T-helper 1 cell treated with Interleukin-12 subunit alpha and Interleukin-12 subunit beta and Interleukin-4 antibody, amounts not matched to agents 30 μg/mL and 1 μg/mL, for 36 hours (primary cell): ENCODE results near the gene PTPRU.

Experiments
- H3K27ac Mint-ChIP-seq: one replicate; pipeline ENCODE4 v1.8.0; 2021; ENCODE audit warnings: mild to moderate bottlenecking, mixed read lengths
- H3K27me3 Mint-ChIP-seq: one replicate; pipeline ENCODE4 v1.8.0; 2021; ENCODE audit warnings: low read depth, mixed read lengths
- H3K36me3 Mint-ChIP-seq: one replicate; pipeline ENCODE4 v1.8.0; 2021; ENCODE audit warnings: low read depth, mixed read lengths
- H3K4me1 Mint-ChIP-seq: one replicate; pipeline ENCODE4 v1.8.0; 2021; ENCODE audit warnings: low read depth, mixed read lengths
- H3K4me3 Mint-ChIP-seq: one replicate; pipeline ENCODE4 v1.8.0; 2021; ENCODE audit warnings: mild to moderate bottlenecking, moderate library complexity, mixed read lengths
- H3K9me3 Mint-ChIP-seq: one replicate; pipeline ENCODE4 v1.8.0; 2021; ENCODE audit warnings: mixed read lengths

PTPRU gene

DNA sequence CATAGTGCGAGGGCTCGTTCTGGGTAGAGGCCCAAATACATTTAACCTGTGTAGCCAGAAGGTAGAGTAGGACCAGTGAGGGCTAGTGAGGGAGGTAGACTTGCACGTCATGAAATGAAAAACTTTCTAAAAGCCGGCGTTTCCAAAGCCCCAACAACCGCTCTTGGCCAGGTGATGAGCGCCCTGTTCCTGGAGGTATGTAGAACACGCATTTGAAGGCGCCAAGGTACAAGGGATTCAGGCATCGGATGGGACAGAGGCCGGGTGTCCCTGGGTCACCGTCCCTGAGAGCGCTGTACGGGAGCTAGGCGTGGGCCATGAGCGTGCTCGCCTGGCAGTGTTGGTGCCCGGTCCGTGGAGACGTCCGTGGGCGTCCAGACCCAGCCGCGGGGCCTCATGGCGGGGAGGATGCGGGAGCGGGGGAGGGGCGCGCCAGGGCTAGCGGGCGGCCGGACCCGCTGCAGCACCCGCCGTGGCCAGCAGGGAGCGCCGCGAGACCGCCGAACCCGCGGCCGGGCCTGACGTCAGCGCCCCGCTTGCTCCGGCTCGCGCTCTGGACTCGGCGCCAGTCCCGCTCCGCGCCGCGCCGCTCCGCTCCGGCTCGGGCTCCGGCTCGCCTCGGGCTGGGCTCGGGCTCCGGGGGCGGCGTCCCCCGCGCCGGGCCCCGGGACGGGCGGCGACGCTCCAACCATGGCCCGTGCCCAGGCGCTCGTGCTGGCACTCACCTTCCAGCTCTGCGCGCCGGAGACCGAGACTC is at the start of gene PTPRU:
TSS of gene PTPRU (plus strand) at position 568 of the 757 bp plus-strand sequence. CDS start at position 691, 123 bp downstream.
- Mint-ChIP-seq H3K9me3 (no peaks in the 10 kb centered on the region), H3K27me3 (peaks cover 69% of the 10 kb centered on the region), H3K27ac (peak within 1 kb of the TSS; percentile 64), H3K4me1 (peaks cover 18% of the 10 kb centered on the region), H3K4me3 (peak within 1 kb of the TSS; percentile 84), H3K36me3 (peaks cover 8% of the 10 kb centered on the region)

DNA sequence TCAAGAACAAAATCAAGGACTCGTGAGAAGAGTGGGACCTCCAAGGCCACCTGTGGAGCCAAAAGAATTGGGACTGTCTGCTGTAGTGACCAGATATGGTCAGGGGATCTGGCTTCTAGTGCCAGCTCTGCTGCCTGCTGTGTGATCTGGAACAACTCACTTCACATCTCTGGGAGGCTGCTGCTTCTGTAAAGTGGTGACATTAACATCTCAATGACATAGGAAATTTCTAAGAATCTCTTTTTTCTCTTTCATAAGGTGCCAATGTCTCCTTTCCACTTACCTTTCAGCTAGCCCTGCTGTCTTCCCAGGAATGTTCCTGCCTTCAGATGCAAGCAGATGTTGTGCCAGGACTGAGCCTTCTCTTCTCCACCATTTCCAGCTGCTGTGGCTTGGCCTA is 49.6 kb upstream of the PTPRU start:
- Mint-ChIP-seq H3K36me3 (no peaks in the 10 kb centered on the region), H3K4me3 (no peak overlapping the region), H3K4me1 (peaks cover 13% of the 10 kb centered on the region), H3K27ac (no peak overlapping the region), H3K27me3 (no peaks in the 10 kb centered on the region), H3K9me3 (no peaks in the 10 kb centered on the region)

DNA sequence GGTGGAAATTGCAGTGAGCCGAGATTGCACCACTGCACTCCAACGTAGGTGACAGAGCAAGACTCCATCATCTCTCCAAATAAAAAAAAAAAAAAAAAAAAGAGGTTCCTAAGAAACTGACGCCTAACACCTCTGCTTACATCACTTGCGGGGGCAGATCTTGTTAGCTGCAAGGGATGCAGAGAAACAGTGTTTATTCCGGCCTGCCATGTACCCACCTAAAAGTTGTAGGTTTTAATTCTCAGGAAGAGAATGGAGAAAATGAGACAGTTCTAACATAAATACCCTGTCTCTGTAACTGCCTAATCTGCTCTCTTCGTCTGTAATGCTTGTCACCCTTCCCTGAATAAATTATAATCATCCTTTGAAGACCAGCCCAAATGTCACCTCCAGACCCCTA is 45.6 kb upstream of the PTPRU start:
- H3K4me1 Mint-ChIP-seq, result no peaks in the 10 kb centered on the region
- no peaks in the 10 kb centered on the region for H3K27me3 Mint-ChIP-seq
- H3K4me3 Mint-ChIP-seq, result no peak overlapping the region
- no peaks in the 10 kb centered on the region for H3K9me3 Mint-ChIP-seq
- H3K27ac Mint-ChIP-seq, result no peak overlapping the region
- peaks cover 1% of the 10 kb centered on the region for H3K36me3 Mint-ChIP-seq

DNA sequence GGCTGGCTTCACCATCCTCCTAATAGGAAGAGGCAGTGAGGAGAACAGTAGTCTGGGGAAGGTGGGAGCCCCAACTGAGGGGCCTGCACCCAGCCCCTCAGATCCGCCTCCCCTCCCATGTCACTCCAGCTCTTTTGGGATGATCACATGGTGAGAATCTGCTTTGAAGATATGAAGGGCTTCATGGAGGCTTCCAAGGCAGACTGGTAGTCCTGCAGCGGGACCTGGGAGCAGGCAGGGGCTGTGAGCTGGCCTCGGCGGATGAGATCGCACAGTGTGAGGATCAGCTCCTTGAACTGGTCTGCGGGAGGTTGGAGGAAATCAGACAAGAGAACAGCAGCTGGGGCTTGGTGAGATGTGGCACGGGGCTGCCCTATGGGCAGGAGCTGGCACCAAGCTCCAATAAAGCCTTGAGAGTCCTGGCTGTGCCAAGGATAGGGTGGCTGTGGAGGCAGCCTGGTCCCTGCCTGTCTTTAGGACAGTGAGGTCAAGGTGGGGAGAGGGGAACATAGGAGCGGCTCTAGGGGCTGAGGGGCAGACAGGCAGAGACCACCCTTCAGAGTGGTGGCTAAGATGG is 42.4 kb upstream of the PTPRU start:
- Mint-ChIP-seq H3K27me3 (no peaks in the 10 kb centered on the region), H3K27ac (peak overlapping the region; percentile 23), H3K9me3 (no peaks in the 10 kb centered on the region), H3K4me1 (peaks cover 5% of the 10 kb centered on the region), H3K36me3 (peaks cover 1% of the 10 kb centered on the region), H3K4me3 (no peak overlapping the region)

- no peaks in the 10 kb centered on the region for H3K27me3 Mint-ChIP-seq
- no peak overlapping the region for H3K27ac Mint-ChIP-seq
- peaks cover 1% of the 10 kb centered on the region for H3K36me3 Mint-ChIP-seq
- peaks cover 5% of the 10 kb centered on the region for H3K4me1 Mint-ChIP-seq
- no peak overlapping the region for H3K4me3 Mint-ChIP-seq
- no peaks in the 10 kb centered on the region for H3K9me3 Mint-ChIP-seq
Measured at GRCh38 chr1:29195881-29196291, 40.4 kb upstream of the PTPRU start.

DNA sequence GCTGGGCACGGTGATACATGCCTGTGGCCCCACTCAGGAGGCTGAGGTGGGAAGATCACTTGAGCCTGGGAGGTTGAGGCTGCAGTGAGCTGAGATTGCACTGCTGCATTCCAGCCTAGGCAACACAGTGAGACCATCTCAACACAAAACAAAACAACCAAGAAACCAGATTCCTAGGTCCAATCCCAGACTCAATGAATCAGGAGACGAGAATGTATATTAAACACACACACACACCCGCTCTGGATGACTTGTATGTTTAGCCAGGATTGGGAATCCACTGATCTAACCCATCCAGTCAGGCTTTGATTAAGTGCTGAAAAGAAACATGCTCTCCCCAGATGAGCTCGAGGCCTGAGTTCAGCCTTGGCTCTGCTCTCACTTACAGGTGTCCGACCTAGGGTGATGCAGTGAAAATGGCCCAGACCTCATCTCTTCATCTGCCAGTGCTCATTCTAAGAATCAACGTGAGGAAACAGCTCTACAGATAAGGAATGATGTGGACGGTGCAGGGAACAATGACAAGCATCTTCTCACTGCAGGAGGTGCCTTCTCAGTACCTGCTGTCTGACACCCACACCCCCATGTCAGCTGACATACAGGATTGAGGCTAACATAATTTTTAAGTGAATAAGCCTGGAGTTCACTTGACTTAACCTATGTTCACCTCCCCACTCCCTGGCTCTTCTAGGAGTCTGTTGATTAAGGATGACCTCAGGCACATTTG is 39.3 kb upstream of the PTPRU start:
- peaks cover 6% of the 10 kb centered on the region for H3K36me3 Mint-ChIP-seq
- no peak overlapping the region for H3K27ac Mint-ChIP-seq

GRCh38 chr1:29197590-29197924 is 38.8 kb upstream of the PTPRU start:
- no peaks in the 10 kb centered on the region for H3K27me3 Mint-ChIP-seq

More for the DNA sequence above, 39.3 kb upstream of the PTPRU start:
- no peaks in the 10 kb centered on the region for H3K9me3 Mint-ChIP-seq
- H3K4me3 Mint-ChIP-seq, result no peak overlapping the region
- H3K27me3 Mint-ChIP-seq, result no peaks in the 10 kb centered on the region
- peaks cover 7% of the 10 kb centered on the region for H3K4me1 Mint-ChIP-seq

GRCh38 chr1:29197993-29198392 is 38.3 kb upstream of the PTPRU start:
- no peak overlapping the region for H3K27ac Mint-ChIP-seq

More at GRCh38 chr1:29197590-29197924, 38.8 kb upstream of the PTPRU start:
- peaks cover 6% of the 10 kb centered on the region for H3K36me3 Mint-ChIP-seq
- H3K4me1 Mint-ChIP-seq, result peaks cover 9% of the 10 kb centered on the region
- H3K27ac Mint-ChIP-seq, result no peak overlapping the region
- H3K9me3 Mint-ChIP-seq, result no peaks in the 10 kb centered on the region
- H3K4me3 Mint-ChIP-seq, result no peak overlapping the region

GRCh38 chr1:29200906-29201594 is 35.3 kb upstream of the PTPRU start:
- Mint-ChIP-seq H3K9me3 (no peaks in the 10 kb centered on the region), H3K36me3 (peaks cover 5% of the 10 kb centered on the region), H3K4me3 (no peak overlapping the region), H3K27me3 (no peaks in the 10 kb centered on the region), H3K4me1 (peaks cover 13% of the 10 kb centered on the region), H3K27ac (no peak overlapping the region)

More at GRCh38 chr1:29197993-29198392, 38.3 kb upstream of the PTPRU start:
- no peak overlapping the region for H3K4me3 Mint-ChIP-seq
- H3K36me3 Mint-ChIP-seq, result peaks cover 6% of the 10 kb centered on the region
- H3K9me3 Mint-ChIP-seq, result no peaks in the 10 kb centered on the region
- H3K27me3 Mint-ChIP-seq, result no peaks in the 10 kb centered on the region
- H3K4me1 Mint-ChIP-seq, result peaks cover 12% of the 10 kb centered on the region

GRCh38 chr1:29201595-29202051 is 34.7 kb upstream of the PTPRU start:
- Mint-ChIP-seq H3K9me3 (no peaks in the 10 kb centered on the region), H3K27ac (no peak overlapping the region), H3K36me3 (peaks cover 5% of the 10 kb centered on the region), H3K27me3 (no peaks in the 10 kb centered on the region), H3K4me1 (peaks cover 13% of the 10 kb centered on the region), H3K4me3 (no peak overlapping the region)

DNA sequence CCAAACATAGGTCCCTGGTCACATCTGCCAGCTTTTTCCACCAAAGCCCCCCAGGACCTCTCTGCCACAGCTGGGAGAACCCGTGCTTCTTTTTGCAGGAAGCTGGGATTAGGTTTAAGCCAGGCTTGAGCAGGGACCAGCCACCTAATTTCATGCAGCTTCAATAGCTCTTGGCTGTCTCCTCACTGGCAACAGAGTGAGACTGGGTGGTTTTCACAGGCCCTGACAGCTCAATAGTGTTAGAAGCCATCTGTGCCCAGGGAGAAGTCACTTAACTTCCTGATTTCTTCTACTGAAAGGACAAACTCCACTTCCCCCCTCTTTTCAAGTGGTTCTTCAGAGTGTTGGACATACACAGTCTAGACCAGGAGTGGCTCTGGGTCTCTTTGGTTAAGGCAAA is 34.3 kb upstream of the PTPRU start:
- H3K4me3 Mint-ChIP-seq, result no peak overlapping the region
- no peaks in the 10 kb centered on the region for H3K27me3 Mint-ChIP-seq
- H3K9me3 Mint-ChIP-seq, result no peaks in the 10 kb centered on the region
- peaks cover 13% of the 10 kb centered on the region for H3K4me1 Mint-ChIP-seq
- H3K27ac Mint-ChIP-seq, result no peak overlapping the region
- H3K36me3 Mint-ChIP-seq, result peaks cover 5% of the 10 kb centered on the region

DNA sequence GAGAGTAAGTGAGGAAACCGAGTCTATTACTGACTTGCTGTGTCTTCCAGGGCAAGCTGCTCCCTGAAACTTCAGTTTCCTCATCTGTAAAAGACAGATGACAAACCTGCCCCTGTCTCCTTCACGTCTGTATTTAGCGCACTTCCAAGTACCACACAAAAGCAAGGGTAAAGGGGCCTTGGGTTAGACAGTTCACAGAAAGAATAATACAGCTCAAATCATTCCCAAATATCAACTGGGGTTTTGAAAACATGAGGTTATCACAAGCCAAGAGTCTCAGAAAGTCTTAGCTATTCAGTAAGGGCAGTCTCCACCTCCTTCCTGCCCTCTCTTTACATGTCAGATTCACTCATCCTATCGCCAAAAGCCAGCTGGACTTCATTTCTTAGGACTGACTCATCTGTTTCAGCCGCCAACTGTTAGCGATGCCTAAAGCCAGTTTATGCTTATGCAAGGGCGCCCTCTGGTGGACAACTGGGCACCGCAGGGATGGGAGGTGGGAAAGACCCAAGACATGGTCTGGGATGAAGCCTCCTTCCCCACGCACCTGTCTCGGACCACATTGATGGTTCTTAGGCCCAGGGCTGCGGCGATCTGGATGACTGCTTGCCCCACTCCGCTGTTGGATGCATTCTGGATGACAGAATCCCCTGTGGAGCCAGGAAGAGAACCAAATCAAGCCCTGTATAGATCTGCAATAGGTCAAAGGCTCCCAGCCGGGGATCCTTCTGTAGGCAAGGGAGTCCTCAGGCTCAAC is 33.6 kb upstream of the PTPRU start:
- no peak overlapping the region for H3K4me3 Mint-ChIP-seq
- peaks cover 5% of the 10 kb centered on the region for H3K36me3 Mint-ChIP-seq
- no peak overlapping the region for H3K27ac Mint-ChIP-seq

DNA sequence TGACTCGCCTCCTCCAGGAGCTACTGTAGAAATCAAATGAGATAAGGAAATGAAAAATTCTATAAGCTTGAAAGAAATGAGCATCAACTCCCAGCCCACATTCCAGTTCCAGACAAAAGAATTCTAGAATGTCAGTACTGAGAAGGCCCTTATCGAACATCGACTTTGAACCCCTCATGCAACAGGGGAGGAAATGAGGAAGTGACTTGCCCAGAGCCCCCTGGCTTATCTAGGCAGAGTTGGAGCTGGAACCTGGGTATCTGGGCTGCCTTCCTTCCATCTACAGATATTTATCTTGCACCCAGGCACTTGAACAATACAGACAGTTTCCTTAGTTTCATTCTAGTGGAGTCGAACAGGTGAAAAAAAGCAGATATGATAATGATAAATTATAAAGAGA is 27.9 kb upstream of the PTPRU start:
- Mint-ChIP-seq H3K4me3 (no peak overlapping the region), H3K4me1 (peaks cover 5% of the 10 kb centered on the region), H3K27ac (no peak overlapping the region), H3K36me3 (peaks cover 6% of the 10 kb centered on the region), H3K9me3 (no peaks in the 10 kb centered on the region), H3K27me3 (no peaks in the 10 kb centered on the region)

More for the DNA sequence above, 33.6 kb upstream of the PTPRU start:
- Mint-ChIP-seq H3K9me3 (no peaks in the 10 kb centered on the region), H3K4me1 (peaks cover 8% of the 10 kb centered on the region), H3K27me3 (no peaks in the 10 kb centered on the region)

GRCh38 chr1:29209173-29209572 is 27.1 kb upstream of the PTPRU start:
- Mint-ChIP-seq H3K9me3 (no peaks in the 10 kb centered on the region), H3K27ac (no peak overlapping the region), H3K36me3 (peaks cover 6% of the 10 kb centered on the region)

More at GRCh38 chr1:29209173-29209572, 27.1 kb upstream of the PTPRU start:
- H3K4me3 Mint-ChIP-seq, result no peak overlapping the region
- peaks cover 4% of the 10 kb centered on the region for H3K4me1 Mint-ChIP-seq
- H3K27me3 Mint-ChIP-seq, result no peaks in the 10 kb centered on the region
